Neural progenitor cell (in vitro differentiated cells): ENCODE measurements around the gene STAT3. TPM values are rescaled to one million over a fixed set of nuclear protein-coding genes. Genes with fewer than 3 reads are reported as not detected.

Experiments used
- DNase-seq: peaks from one replicate; pipeline ENCODE4 v3.0.0-alpha.2; 2016; ENCODE audit warnings: low spot score
- H2AFZ ChIP-seq: fragments of 200-600 bp; sonication (generic); replicated peaks from 2 replicates; pipeline ENCODE4 v1.6.1; 2016; ENCODE audit warnings: antibody characterized with exemption
- H3F3A ChIP-seq: fragments of 200-600 bp; sonication (generic); 2 replicates; pipeline ENCODE4 v1.6.1; 2016; ENCODE audit warnings: antibody characterized with exemption, low read depth
- H3K27ac ChIP-seq: fragments of 200-600 bp; sonication (generic); 2 replicates; pipeline ENCODE4 v1.5.1; 2016; ENCODE audit warnings: mild to moderate bottlenecking
- H3K27me3 ChIP-seq: fragments of 200-600 bp; sonication (generic); 2 replicates; pipeline ENCODE4 v1.6.1; 2016; ENCODE audit warnings: mild to moderate bottlenecking, moderate library complexity
- H3K36me3 ChIP-seq: fragments of 200-600 bp; sonication (generic); 2 replicates; pipeline ENCODE4 v1.5.1; 2016
- H3K4me1 ChIP-seq: fragments of 200-600 bp; sonication (generic); 2 replicates; pipeline ENCODE4 v1.6.1; 2016; ENCODE audit warnings: mixed run types
- H3K4me2 ChIP-seq: fragments of 200-600 bp; sonication (generic); 2 replicates; pipeline ENCODE4 v1.6.1; 2016
- H3K4me3 ChIP-seq: fragments of 200-600 bp; sonication (generic); 2 replicates; pipeline ENCODE4 v1.5.1; 2016
- H3K79me2 ChIP-seq: fragments of 200-600 bp; sonication (generic); 2 replicates; pipeline ENCODE4 v1.6.1; 2016; ENCODE audit warnings: low read depth
- H3K9ac ChIP-seq: fragments of 200-600 bp; sonication (generic); 2 replicates; pipeline ENCODE4 v1.6.1; 2016
- H3K9me3 ChIP-seq: fragments of 200-600 bp; sonication (generic); 2 replicates; pipeline ENCODE4 v1.5.1; 2016; ENCODE audit warnings: low read depth
- H4K20me1 ChIP-seq: fragments of 200-600 bp; sonication (generic); 2 replicates; pipeline ENCODE4 v1.6.1; 2016; ENCODE audit warnings: low read depth
- H3K27ac Mint-ChIP-seq: 3 replicates; pipeline ENCODE4 v1.8.0; 2021; ENCODE audit warnings: mixed read lengths
- H3K27me3 Mint-ChIP-seq: 2 replicates; pipeline ENCODE4 v1.8.0; 2022; ENCODE audit warnings: low read depth, mild to moderate bottlenecking, inconsistent platforms, moderate library complexity, mixed read lengths; ENCODE audit not compliant: insufficient read depth
- H3K36me3 Mint-ChIP-seq: 3 replicates; pipeline ENCODE4 v1.8.0; 2021; ENCODE audit warnings: mixed read lengths
- H3K4me1 Mint-ChIP-seq: 3 replicates; pipeline ENCODE4 v1.8.0; 2021; ENCODE audit warnings: mixed read lengths
- H3K4me3 Mint-ChIP-seq: 3 replicates; pipeline ENCODE4 v1.8.0; 2021; ENCODE audit warnings: mild to moderate bottlenecking, moderate library complexity, mixed read lengths
- H3K9me3 Mint-ChIP-seq: 3 replicates; pipeline ENCODE4 v1.8.0; 2020; ENCODE audit warnings: mixed read lengths
- EZH2 ChIP-seq: fragments of 200-600 bp; sonication (generic); IDR thresholded peaks from 2 replicates; pipeline ENCODE4 v1.6.1; 2017; ENCODE audit warnings: antibody characterized with exemption, mild to moderate bottlenecking, moderate library complexity
- EZH2phosphoT487 ChIP-seq: fragments of 200-600 bp; sonication (generic); IDR thresholded peaks from 2 replicates; pipeline ENCODE4 v1.6.1; 2017; ENCODE audit warnings: antibody characterized with exemption
- total RNA-seq: library from RNA; depleted of rRNA; stranded (reverse); fragments of >200 nt; gene quantifications from 2 replicates; pipeline ENCODE4 v1.2.3, GENCODE V29; 2015; ENCODE audit warnings: low replicate concordance
- TF ChIP-seq, protein P1 (sequence below): fragments of 200-600 bp; sonication (generic); IDR thresholded peaks from 2 replicates; pipeline ENCODE4 v1.5.1; 2017; ENCODE audit warnings: antibody characterized with exemption, mild to moderate bottlenecking

Gene STAT3
- total RNA-seq, 1 donor from 2014 or later: 54.9 TPM

DNA sequence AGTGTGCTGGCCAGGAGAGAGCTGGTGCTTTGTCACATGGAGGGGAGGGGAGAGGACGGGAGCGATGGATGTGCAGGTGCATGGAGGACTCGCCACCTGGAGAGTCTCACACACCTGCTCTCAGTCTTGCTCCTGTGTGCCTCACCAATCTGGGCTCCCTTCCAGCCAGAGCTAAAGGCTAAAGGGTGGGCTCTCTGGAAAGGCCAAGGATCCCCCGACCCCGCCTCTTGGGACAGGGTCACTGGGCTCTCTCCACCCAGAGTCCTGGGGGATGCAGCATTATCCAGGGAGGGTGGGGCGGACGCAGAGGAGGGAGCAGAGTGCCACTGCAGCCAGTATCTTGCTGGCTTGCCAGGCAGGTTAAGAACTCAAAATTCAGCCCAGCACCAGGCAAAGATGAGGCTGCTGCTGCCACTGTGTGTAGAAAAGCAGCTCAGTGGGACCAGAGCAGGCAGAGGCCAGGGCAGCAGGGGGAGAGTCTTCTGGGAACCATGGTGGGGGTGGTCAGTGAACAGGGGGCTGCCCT is 106.6 kb downstream of the STAT3 start:
- Mint-ChIP-seq H3K4me1 (peaks cover 26% of the 10 kb centered on the region), H3K27me3 (peaks cover 11% of the 10 kb centered on the region), H3K36me3 (no peaks in the 10 kb centered on the region), H3K4me3 (no peak overlapping the region), H3K27ac (peak overlapping the region; percentile 72), H3K9me3 (no peaks in the 10 kb centered on the region)
- H4K20me1 ChIP-seq: no peaks in the 10 kb centered on the region
- no peak overlapping the region for H3K27ac ChIP-seq
- H3K36me3 ChIP-seq: no peaks in the 10 kb centered on the region
- H3K4me2 ChIP-seq: peak overlapping the region; percentile 37
- DNase-seq: peak; percentile 26
- TF ChIP-seq EZH2phosphoT487: no peak
- H3K4me1 ChIP-seq: peaks cover 26% of the 10 kb centered on the region
- H3K79me2 ChIP-seq: no peaks in the 10 kb centered on the region
- no peak overlapping the region for H3K9ac ChIP-seq
- H2AFZ ChIP-seq: no peak overlapping the region
- H3K4me3 ChIP-seq: no peak overlapping the region
- peaks cover under 1% of the 10 kb centered on the region for H3K27me3 ChIP-seq
- H3F3A ChIP-seq: peaks cover 16% of the 10 kb centered on the region
- no peaks in the 10 kb centered on the region for H3K9me3 ChIP-seq

DNA sequence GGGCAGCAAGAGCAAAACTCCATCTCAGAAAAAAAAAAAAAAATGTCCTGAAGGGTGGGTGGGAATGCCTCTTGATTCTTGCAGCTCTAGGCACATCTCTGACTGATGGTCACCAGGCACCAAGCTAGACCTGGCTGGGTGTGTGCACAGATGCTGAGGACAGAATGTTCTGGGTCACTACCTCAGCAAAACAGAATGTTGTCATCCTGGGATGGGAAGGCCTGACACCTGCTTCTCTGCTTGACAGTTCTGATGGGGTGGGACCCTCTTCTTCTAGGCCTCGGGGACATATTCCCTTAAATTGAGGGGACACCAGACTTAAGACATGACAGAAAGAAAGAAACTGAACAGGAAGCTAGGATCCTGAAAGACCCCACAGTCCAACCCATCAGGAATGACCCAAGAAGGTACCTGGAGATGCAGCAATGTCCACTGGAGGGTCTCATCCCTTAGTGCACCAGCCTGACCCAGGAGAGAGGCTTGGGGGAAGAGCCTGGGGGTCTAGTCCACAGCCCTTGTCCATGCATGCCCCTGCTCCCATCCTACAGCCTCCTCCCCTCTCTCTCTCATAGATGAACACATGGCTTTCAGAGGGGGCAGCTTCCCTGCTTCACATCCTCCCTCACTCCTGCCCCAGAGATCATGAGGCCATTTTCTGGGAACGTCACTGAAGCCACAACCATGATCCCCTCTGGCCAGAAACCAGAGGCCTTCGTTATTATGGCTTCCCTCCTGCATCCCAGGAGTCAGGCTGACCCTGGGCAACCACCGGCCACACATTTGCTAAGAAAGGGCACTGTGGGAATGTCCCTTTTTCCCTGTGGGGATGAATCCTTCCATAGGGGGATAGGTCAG is 108.2 kb downstream of the STAT3 start:
- H3K9me3 Mint-ChIP-seq: no peaks in the 10 kb centered on the region
- peaks cover 26% of the 10 kb centered on the region for H3K4me1 ChIP-seq
- no peak for DNase-seq
- peaks cover 7% of the 10 kb centered on the region for H3K79me2 ChIP-seq
- peaks cover under 1% of the 10 kb centered on the region for H4K20me1 ChIP-seq
- H3K9ac ChIP-seq: no peak overlapping the region
- H3K27ac ChIP-seq: no peak overlapping the region
- peak overlapping the region; percentile 46 for H3K27ac Mint-ChIP-seq
- TF ChIP-seq EZH2 (no peak), EZH2phosphoT487 (no peak)
- TF ChIP-seq, protein P1, sequence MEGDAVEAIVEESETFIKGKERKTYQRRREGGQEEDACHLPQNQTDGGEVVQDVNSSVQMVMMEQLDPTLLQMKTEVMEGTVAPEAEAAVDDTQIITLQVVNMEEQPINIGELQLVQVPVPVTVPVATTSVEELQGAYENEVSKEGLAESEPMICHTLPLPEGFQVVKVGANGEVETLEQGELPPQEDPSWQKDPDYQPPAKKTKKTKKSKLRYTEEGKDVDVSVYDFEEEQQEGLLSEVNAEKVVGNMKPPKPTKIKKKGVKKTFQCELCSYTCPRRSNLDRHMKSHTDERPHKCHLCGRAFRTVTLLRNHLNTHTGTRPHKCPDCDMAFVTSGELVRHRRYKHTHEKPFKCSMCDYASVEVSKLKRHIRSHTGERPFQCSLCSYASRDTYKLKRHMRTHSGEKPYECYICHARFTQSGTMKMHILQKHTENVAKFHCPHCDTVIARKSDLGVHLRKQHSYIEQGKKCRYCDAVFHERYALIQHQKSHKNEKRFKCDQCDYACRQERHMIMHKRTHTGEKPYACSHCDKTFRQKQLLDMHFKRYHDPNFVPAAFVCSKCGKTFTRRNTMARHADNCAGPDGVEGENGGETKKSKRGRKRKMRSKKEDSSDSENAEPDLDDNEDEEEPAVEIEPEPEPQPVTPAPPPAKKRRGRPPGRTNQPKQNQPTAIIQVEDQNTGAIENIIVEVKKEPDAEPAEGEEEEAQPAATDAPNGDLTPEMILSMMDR: no peak
- H3K4me1 Mint-ChIP-seq: peaks cover 31% of the 10 kb centered on the region
- no peak overlapping the region for H3K4me2 ChIP-seq
- no peaks in the 10 kb centered on the region for H3K36me3 Mint-ChIP-seq
- H3K36me3 ChIP-seq: no peaks in the 10 kb centered on the region
- no peaks in the 10 kb centered on the region for H3K27me3 ChIP-seq
- no peaks in the 10 kb centered on the region for H3K9me3 ChIP-seq
- peaks cover 7% of the 10 kb centered on the region for H3K27me3 Mint-ChIP-seq
- H2AFZ ChIP-seq: no peak overlapping the region
- H3F3A ChIP-seq: peaks cover 27% of the 10 kb centered on the region
- H3K4me3 Mint-ChIP-seq: peak overlapping the region; percentile 21
- H3K4me3 ChIP-seq: no peak overlapping the region

DNA sequence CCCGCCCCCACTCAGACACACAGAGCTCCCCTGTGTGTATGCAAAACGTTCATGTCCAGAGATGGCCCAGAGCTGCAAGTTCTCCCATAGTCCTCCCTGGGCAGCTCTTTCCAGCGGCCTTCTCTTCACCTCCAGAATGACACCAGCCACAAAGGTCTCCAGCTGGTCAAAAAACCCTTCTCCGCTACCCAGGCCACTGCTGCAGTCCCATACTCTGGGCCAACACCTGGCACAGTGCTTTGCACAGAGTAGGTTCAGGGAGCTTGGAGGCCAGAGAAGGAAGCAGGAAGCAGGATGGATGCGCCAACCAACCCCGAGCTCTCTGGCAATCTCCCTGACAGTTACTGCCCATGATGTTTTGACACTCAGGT is 110.9 kb downstream of the STAT3 start:
- Histone ChIP-seq H3K79me2 (peaks cover 34% of the 10 kb centered on the region), H3K4me2 (peak overlapping the region; percentile 99), H3F3A (peaks cover 33% of the 10 kb centered on the region), H3K9me3 (no peaks in the 10 kb centered on the region), H3K4me3 (peak overlapping the region; percentile 90), H2AFZ (peak overlapping the region; percentile 80), H3K4me1 (peaks cover 39% of the 10 kb centered on the region), H4K20me1 (peaks cover 25% of the 10 kb centered on the region), H3K27ac (no peak overlapping the region), H3K9ac (no peak overlapping the region), H3K27me3 (no peaks in the 10 kb centered on the region), H3K36me3 (no peaks in the 10 kb centered on the region)
- peaks cover 44% of the 10 kb centered on the region for H3K4me1 Mint-ChIP-seq
- DNase-seq: peak; percentile 17
- H3K36me3 Mint-ChIP-seq: no peaks in the 10 kb centered on the region
- H3K4me3 Mint-ChIP-seq: peak overlapping the region; percentile 85
- H3K27ac Mint-ChIP-seq: peak overlapping the region; percentile 59
- TF ChIP-seq, protein P1: no peak
- TF ChIP-seq EZH2phosphoT487: no peak
- no peak for TF ChIP-seq EZH2
- no peaks in the 10 kb centered on the region for H3K9me3 Mint-ChIP-seq
- H3K27me3 Mint-ChIP-seq: peaks cover 5% of the 10 kb centered on the region
